ENCODE data around the gene CELF1. TPM values are rescaled to one million over a fixed set of nuclear protein-coding genes. Genes with fewer than 3 reads are reported as not detected.
A peak's percentile ranks its signal among the peaks of the same experiment; 100 is the strongest.

The CELF1 gene
- total RNA-seq, 1 donor from 2014 or later: 82.2 TPM

GRCh38 chr11:47506373-47506772 is 46.6 kb downstream of the CELF1 start:
- DNase-seq (ENCODE audit: low spot score): no peak

GRCh38 chr11:47504910-47505309 is 48.0 kb downstream of the CELF1 start:
- DNase-seq (ENCODE audit: low spot score): no peak
- Mint-ChIP-seq H3K9me3 (ENCODE audit: low read depth) (no peaks in the 10 kb centered on the region), H3K36me3 (ENCODE audit: low read depth) (peaks cover 5% of the 10 kb centered on the region), H3K4me1 (ENCODE audit: low read depth) (peaks cover 57% of the 10 kb centered on the region), H3K4me3 (ENCODE audit: unreplicated experiment) (no peak overlapping the region), H3K27me3 (ENCODE audit: low read depth) (no peaks in the 10 kb centered on the region), H3K27ac (ENCODE audit: unreplicated experiment) (peak overlapping the region; percentile 69)
- TF ChIP-seq CTCF (IDR thresholded peaks at IDR 0.05): no peak

More at GRCh38 chr11:47506373-47506772, 46.6 kb downstream of the CELF1 start:
- H3K27me3 Mint-ChIP-seq (ENCODE audit: low read depth): no peaks in the 10 kb centered on the region
- H3K27ac Mint-ChIP-seq (ENCODE audit: unreplicated experiment): no peak overlapping the region
- H3K4me1 Mint-ChIP-seq (ENCODE audit: low read depth): peaks cover 63% of the 10 kb centered on the region
- H3K36me3 Mint-ChIP-seq (ENCODE audit: low read depth): peaks cover 2% of the 10 kb centered on the region
- no peak for TF ChIP-seq CTCF (IDR thresholded peaks at IDR 0.05)
- H3K4me3 Mint-ChIP-seq (ENCODE audit: unreplicated experiment): no peak overlapping the region
- no peaks in the 10 kb centered on the region for H3K9me3 Mint-ChIP-seq (ENCODE audit: low read depth)

- Mint-ChIP-seq H3K4me1 (ENCODE audit: low read depth) (peaks cover 56% of the 10 kb centered on the region), H3K36me3 (ENCODE audit: low read depth) (peaks cover 7% of the 10 kb centered on the region), H3K27ac (ENCODE audit: unreplicated experiment) (no peak overlapping the region), H3K27me3 (ENCODE audit: low read depth) (no peaks in the 10 kb centered on the region), H3K9me3 (ENCODE audit: low read depth) (no peaks in the 10 kb centered on the region), H3K4me3 (ENCODE audit: unreplicated experiment) (no peak overlapping the region)
- TF ChIP-seq CTCF (IDR thresholded peaks at IDR 0.05): no peak
- no peak for DNase-seq (ENCODE audit: low spot score)
Measured at GRCh38 chr11:47503227-47503626, 49.7 kb downstream of the CELF1 start.

GRCh38 chr11:47502767-47503166 is 50.2 kb downstream of the CELF1 start:
- H3K4me1 Mint-ChIP-seq (ENCODE audit: low read depth): peaks cover 57% of the 10 kb centered on the region
- no peak overlapping the region for H3K4me3 Mint-ChIP-seq (ENCODE audit: unreplicated experiment)
- no peak for DNase-seq (ENCODE audit: low spot score)
- TF ChIP-seq CTCF (IDR thresholded peaks at IDR 0.05): no peak
- H3K27me3 Mint-ChIP-seq (ENCODE audit: low read depth): no peaks in the 10 kb centered on the region
- H3K9me3 Mint-ChIP-seq (ENCODE audit: low read depth): no peaks in the 10 kb centered on the region
- H3K36me3 Mint-ChIP-seq (ENCODE audit: low read depth): peaks cover 7% of the 10 kb centered on the region
- no peak overlapping the region for H3K27ac Mint-ChIP-seq (ENCODE audit: unreplicated experiment)

GRCh38 chr11:47501101-47501500 is 51.8 kb downstream of the CELF1 start:
- Mint-ChIP-seq H3K36me3 (ENCODE audit: low read depth) (peaks cover 7% of the 10 kb centered on the region), H3K9me3 (ENCODE audit: low read depth) (no peaks in the 10 kb centered on the region), H3K27ac (ENCODE audit: unreplicated experiment) (no peak overlapping the region), H3K27me3 (ENCODE audit: low read depth) (no peaks in the 10 kb centered on the region), H3K4me3 (ENCODE audit: unreplicated experiment) (no peak overlapping the region), H3K4me1 (ENCODE audit: low read depth) (peaks cover 44% of the 10 kb centered on the region)
- TF ChIP-seq CTCF (IDR thresholded peaks at IDR 0.05): no peak
- DNase-seq (ENCODE audit: low spot score): no peak
